Prostate gland (tissue), 2 donors: ENCODE data around the gene PGAP6. TPM values are rescaled to one million over a fixed set of nuclear protein-coding genes. Genes with fewer than 3 reads are reported as not detected.

ENCODE experiments used
- DNase-seq: peaks from one replicate; pipeline ENCODE4 v3.0.0-alpha.2; 2019; ENCODE audit warnings: low spot score
- H3K27ac ChIP-seq, 2 donors: fragments of 200-600 bp; sonication (generic); 2 replicates each; pipeline ENCODE4 v1.5.1; 2017 to 2019
- H3K27me3 ChIP-seq: fragments of 200-600 bp; sonication (generic); replicated peaks from 2 replicates; pipeline ENCODE4 v1.5.1; 2019; ENCODE audit not compliant: insufficient read depth
- H3K36me3 ChIP-seq, 2 donors: fragments of 200-600 bp; sonication (generic); 1 replicate in 1 of 2; 2 replicates in 1 of 2; pipeline versions ENCODE4 v1.5.1 to v1.8.1; 2017 to 2019
- H3K4me1 ChIP-seq: fragments of 200-600 bp; sonication (generic); replicated peaks from 2 replicates; pipeline ENCODE4 v1.5.1; 2019
- H3K4me3 ChIP-seq, 2 donors: fragments of 200-600 bp; sonication (generic); 2 replicates each; pipeline ENCODE4 v1.5.1; 2017 to 2019
- H3K9me3 ChIP-seq: fragments of 200-600 bp; sonication (generic); 2 replicates; pipeline ENCODE4 v1.5.1; 2017
- POLR2A ChIP-seq: fragments of 450-650 bp; IDR thresholded peaks from one replicate; pipeline ENCODE4 v1.6.1; 2016; ENCODE audit warnings: antibody characterized with exemption, mild to moderate bottlenecking
- POLR2AphosphoS5 ChIP-seq: sonication (generic); formaldehyde crosslinking; IDR thresholded peaks from one replicate; pipeline ENCODE4 v1.6.1; 2017; ENCODE audit warnings: antibody characterized with exemption
- WGBS: methylation state at CpG from one replicate; pipeline ENCODE4 v1.1.5; 2018; 5-methylcytosine and 5-hydroxymethylcytosine counted together
- intact Hi-C: fragments of 100-400 bp; cut with DNase I; formaldehyde crosslinking; loops from one replicate; pipeline ENCODE4 v1.14.2; 2022
- total RNA-seq, 2 donors: library from RNA; depleted of rRNA; stranded (reverse); fragments of >200 nt; gene quantifications; one replicate each; pipeline ENCODE4 v1.1.0, GENCODE V29; 2016
- TF ChIP-seq, protein P1 (sequence below), 4 experiments: fragments of 200-600 bp in 2 of 4; fragments of 450-650 bp in 2 of 4; sonication (generic) in 2 of 4; IDR thresholded peaks; 1 replicate in 3 of 4; 2 replicates in 1 of 4; pipeline ENCODE4 v1.5.1; 2016 to 2019; ENCODE audit warnings: antibody characterized with exemption in 4 of 4, mild to moderate bottlenecking in 2 of 4, moderate library complexity in 2 of 4

Gene PGAP6
- total RNA-seq, 2 donors from 2014 or later = 36.8 to 207 TPM

DNA sequence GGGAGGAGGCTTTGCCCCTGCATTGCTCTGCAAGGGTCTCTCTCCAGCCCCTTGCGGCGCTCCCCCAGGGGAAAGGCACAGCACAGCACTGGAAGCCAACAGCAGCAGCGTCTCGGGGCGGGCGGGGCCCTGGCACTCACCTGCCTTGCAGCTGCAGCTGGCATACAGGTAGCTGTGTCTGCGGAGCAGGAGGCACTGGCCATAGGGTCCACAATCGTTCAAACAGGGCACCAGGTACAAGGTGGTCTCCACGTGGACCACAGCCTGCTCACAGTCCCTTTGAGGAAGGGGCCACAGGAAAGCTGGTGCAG is 7.2 kb downstream of the PGAP6 start:
- no CpG with 5 or more reads among the region's 9 CpGs for WGBS
- Histone ChIP-seq H3K4me1 (peaks cover 7% of the 10 kb centered on the region), H3K27me3 (no peaks in the 10 kb centered on the region), H3K36me3 (peaks cover 6 to 16% of the 10 kb centered on the region in 2 donors), H3K9me3 (no peaks in the 10 kb centered on the region), H3K27ac (no peak overlapping the region), H3K4me3 (no peak overlapping the region)
- intact Hi-C loops = no loop called here
- TF ChIP-seq, protein P1, sequence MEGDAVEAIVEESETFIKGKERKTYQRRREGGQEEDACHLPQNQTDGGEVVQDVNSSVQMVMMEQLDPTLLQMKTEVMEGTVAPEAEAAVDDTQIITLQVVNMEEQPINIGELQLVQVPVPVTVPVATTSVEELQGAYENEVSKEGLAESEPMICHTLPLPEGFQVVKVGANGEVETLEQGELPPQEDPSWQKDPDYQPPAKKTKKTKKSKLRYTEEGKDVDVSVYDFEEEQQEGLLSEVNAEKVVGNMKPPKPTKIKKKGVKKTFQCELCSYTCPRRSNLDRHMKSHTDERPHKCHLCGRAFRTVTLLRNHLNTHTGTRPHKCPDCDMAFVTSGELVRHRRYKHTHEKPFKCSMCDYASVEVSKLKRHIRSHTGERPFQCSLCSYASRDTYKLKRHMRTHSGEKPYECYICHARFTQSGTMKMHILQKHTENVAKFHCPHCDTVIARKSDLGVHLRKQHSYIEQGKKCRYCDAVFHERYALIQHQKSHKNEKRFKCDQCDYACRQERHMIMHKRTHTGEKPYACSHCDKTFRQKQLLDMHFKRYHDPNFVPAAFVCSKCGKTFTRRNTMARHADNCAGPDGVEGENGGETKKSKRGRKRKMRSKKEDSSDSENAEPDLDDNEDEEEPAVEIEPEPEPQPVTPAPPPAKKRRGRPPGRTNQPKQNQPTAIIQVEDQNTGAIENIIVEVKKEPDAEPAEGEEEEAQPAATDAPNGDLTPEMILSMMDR (IDR thresholded peaks at IDR 0.05) = no peak
- TF ChIP-seq POLR2A (no peak), POLR2AphosphoS5 (no peak)
- no peak for DNase-seq

DNA sequence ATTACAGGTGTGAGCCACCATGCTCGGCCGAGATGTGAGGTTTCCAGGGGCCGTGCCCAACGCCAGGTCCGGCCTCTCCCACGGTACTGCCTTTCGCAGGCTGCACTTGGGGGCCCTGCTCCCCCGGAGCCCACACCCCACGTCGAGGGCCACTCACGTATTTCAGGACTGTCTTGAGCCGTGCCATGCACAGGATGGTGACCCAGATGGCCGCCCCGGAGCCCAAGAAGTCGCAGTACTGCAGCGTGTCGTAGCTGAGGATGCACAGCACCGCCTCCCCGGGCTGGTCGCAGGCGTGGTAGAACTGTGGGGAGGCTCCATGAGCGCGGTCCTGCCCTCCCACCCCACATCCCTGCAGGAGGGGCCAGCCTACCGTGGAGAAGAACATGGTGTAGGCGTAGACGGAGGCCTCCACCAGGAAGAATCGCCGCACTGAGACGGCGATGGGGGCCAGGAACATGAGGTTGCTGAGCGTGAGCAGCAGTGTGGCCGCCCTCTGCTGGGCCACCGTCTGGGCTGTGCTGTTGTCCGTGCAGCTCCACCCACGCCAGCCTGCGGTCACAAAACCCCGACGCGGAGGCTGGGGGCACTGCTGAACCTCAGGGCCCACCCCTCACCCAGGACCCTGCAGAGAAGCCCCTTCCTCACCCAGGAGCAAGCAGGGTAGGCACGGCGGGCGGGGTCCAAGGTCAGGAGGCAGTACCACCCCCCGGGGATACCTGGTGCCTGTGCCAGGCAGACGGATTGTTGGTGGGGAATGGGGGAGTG is 7.7 kb downstream of the PGAP6 start:
- Histone ChIP-seq H3K27me3 (no peaks in the 10 kb centered on the region), H3K4me3 (no peak overlapping the region), H3K27ac (no peak overlapping the region), H3K36me3 (peaks cover 6 to 17% of the 10 kb centered on the region in 2 donors), H3K4me1 (peaks cover 7% of the 10 kb centered on the region), H3K9me3 (no peaks in the 10 kb centered on the region)
- no peak for DNase-seq
- WGBS = 92% methylated on average over 39 of the region's 44 CpGs
- intact Hi-C loops = no loop called here
- TF ChIP-seq, protein P1 (IDR thresholded peaks at IDR 0.05) = no peak
- TF ChIP-seq POLR2A (no peak), POLR2AphosphoS5 (no peak)

DNA sequence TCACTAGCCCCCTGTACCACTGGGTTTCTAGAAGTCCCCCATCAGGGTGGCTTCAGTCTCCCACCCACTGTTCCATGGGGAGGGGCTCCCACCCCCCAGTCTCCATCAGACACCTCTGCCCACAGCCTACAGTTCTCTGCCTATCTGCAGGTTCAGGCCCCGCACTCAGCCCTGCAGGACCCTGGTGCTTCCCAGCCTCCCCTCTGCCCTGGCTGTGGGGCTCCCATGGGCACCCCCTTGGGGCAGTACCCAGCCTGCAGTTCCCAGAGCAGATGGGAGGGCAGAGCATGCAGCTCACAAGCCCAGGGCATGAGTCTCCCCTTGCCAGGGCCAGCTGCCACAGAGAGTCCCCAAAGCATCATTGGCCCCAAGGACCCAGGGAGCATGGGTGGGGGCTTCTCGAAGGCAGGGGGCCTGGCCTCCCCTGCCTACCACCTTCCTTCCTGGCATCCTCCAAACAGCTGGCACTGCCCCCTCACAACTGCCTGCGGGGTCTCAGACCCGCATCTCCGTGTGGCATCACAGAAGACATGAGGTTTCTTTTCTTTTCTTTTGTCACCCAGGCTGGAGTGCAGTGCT is 8.7 kb downstream of the PGAP6 start:
- H3K36me3 ChIP-seq = peaks cover 6 to 24% of the 10 kb centered on the region in 2 donors
- intact Hi-C loops = no loop called here
- WGBS = 94% methylated on average over 5 of the region's 5 CpGs

DNA sequence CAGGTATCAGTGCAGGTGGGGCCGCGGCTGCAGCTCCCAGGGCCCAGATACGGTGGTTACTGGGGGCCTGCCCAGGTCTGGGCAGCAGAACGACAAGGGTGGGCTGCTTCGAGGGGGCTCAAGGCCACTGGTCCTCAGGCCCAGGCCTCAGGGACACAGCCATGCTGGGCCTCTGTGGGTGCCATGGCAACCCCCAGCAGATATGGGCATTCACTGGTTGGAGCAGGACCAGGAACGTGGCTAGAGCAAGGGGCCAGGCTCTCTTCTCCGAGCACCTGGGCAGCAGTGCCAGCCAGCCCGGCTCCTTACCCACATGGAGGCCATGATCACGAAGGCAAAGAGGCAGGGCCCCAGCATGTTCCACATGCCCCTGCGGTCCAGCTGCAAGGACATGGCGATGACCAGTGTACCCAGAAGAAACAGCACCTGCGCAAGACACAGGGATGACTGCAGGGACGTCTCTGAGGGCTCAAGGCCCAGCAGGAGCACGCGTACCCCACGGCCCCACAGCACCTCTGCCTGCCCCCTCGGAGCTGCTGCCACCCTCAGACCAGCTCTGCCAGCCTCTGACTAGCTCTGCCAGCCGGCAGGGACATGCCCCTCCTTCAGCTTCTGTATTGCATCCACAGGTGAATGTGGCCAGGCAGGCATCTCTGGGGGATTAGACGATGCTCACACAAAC is 9.3 kb downstream of the PGAP6 start:
- H3K27ac ChIP-seq = no peak overlapping the region
- H3K27me3 ChIP-seq = no peaks in the 10 kb centered on the region
- H3K4me1 ChIP-seq = peaks cover 7% of the 10 kb centered on the region
- H3K4me3 ChIP-seq = no peak overlapping the region
- H3K36me3 ChIP-seq = peaks cover 6 to 31% of the 10 kb centered on the region in 2 donors
- TF ChIP-seq, protein P1 (IDR thresholded peaks at IDR 0.05) = no peak
- TF ChIP-seq POLR2A (no peak), POLR2AphosphoS5 (no peak)
- no peaks in the 10 kb centered on the region for H3K9me3 ChIP-seq
- 91% methylated on average over 17 of the region's 19 CpGs for WGBS
- no peak for DNase-seq
- intact Hi-C loops = no loop called here

More for the DNA sequence above, 8.7 kb downstream of the PGAP6 start:
- TF ChIP-seq, protein P1 (IDR thresholded peaks at IDR 0.05) = no peak
- TF ChIP-seq POLR2A = no peak
- no peak for TF ChIP-seq POLR2AphosphoS5
- Histone ChIP-seq H3K4me1 (peaks cover 7% of the 10 kb centered on the region), H3K9me3 (no peaks in the 10 kb centered on the region), H3K27ac (no peak overlapping the region), H3K27me3 (no peaks in the 10 kb centered on the region), H3K4me3 (no peak overlapping the region)
- no peak for DNase-seq
